H1 (cell line): Measurements from ENCODE around the gene MGAT5. TPM values are rescaled to one million over a fixed set of nuclear protein-coding genes. Genes with fewer than 3 reads are reported as not detected.

ENCODE experiments used
- CTCF ChIA-PET: fragments of 300-600 bp; sonication (Branson Sonifier 250); formaldehyde crosslinking; loops from one replicate; lab custom pipeline; 2021; ENCODE audit not compliant: partially characterized antibody; lab: Charles Lee
- POLR2A ChIA-PET: fragments of 300-600 bp; sonication (Branson Sonifier 250); formaldehyde crosslinking; loops from one replicate; lab custom pipeline; 2021; ENCODE audit warnings: inconsistent platforms; ENCODE audit not compliant: partially characterized antibody; lab: Charles Lee
- DNase-seq, 2 experiments: peaks; one replicate each; pipeline versions ENCODE4 v3.0.0 to v3.0.0-alpha.2; 2010 to 2022; ENCODE audit warnings: low spot score in 2 of 2, low read depth in 1 of 2, mixed read lengths in 1 of 2
- FAIRE-seq: peaks from 2 replicates; lab custom pipeline; 2011; peaks lifted over from hg19 to GRCh38; lab: Jason Lieb, UNC
- H2AFZ ChIP-seq: 2 replicates; pipeline ENCODE4 v1.8.1; 2012; ENCODE audit warnings: low read length, inconsistent platforms
- H2AK5ac ChIP-seq: 2 replicates; pipeline ENCODE4 v1.6.1; 2013; ENCODE audit warnings: low read depth, low read length
- H2BK120ac ChIP-seq: replicated peaks from 2 replicates; pipeline ENCODE3; 2013; ENCODE audit warnings: low read depth, low read length, inconsistent platforms
- H2BK12ac ChIP-seq: 2 replicates; pipeline ENCODE4 v1.6.1; 2013; ENCODE audit warnings: low read depth, low read length
- H2BK15ac ChIP-seq: 2 replicates; pipeline ENCODE4 v1.6.1; 2013; ENCODE audit warnings: low read length
- H2BK20ac ChIP-seq: 2 replicates; pipeline ENCODE4 v1.6.1; 2013; ENCODE audit warnings: low read length
- H2BK5ac ChIP-seq: 2 replicates; pipeline ENCODE4 v1.6.1; 2013; ENCODE audit warnings: low read depth, low read length
- H3K14ac ChIP-seq: 2 replicates; pipeline ENCODE4 v1.6.1; 2013; ENCODE audit warnings: inconsistent platforms; ENCODE audit not compliant: insufficient read length
- H3K18ac ChIP-seq: 2 replicates; pipeline ENCODE4 v1.6.1; 2013; ENCODE audit warnings: low read length; ENCODE audit errors: extremely low read depth
- H3K23ac ChIP-seq: 2 replicates; pipeline ENCODE4 v1.6.1; 2013; ENCODE audit warnings: inconsistent platforms; ENCODE audit not compliant: insufficient read length
- H3K23me2 ChIP-seq: 2 replicates; pipeline ENCODE4 v1.6.1; 2013; ENCODE audit warnings: low read depth, low read length
- H3K27ac ChIP-seq: 2 replicates; pipeline ENCODE4 v1.6.1; 2011; ENCODE audit warnings: low read depth, low read length, inconsistent platforms
- H3K27me3 ChIP-seq, 4 experiments: replicated peaks in 1 of 4; 1 replicate in 1 of 4; 2 replicates in 3 of 4; pipeline versions ENCODE4 v1.6.1 to v1.8.1; 2011 to 2013; ENCODE audit warnings: low read length in 3 of 4, mild to moderate bottlenecking in 3 of 4, inconsistent platforms in 2 of 4, mixed read lengths in 2 of 4, moderate library complexity in 1 of 4; ENCODE audit not compliant: control insufficient read depth in 3 of 4, insufficient read depth in 3 of 4; ENCODE audit errors: extremely low read depth in 1 of 4
- H3K36me3 ChIP-seq, 4 experiments: 2 replicates each; pipeline versions ENCODE4 v1.6.1 to v1.8.1; 2011 to 2013; ENCODE audit warnings: mild to moderate bottlenecking in 4 of 4, low read length in 3 of 4, moderate library complexity in 2 of 4, control low read depth in 1 of 4, inconsistent platforms in 1 of 4; ENCODE audit not compliant: insufficient read depth in 4 of 4, control insufficient read depth in 2 of 4
- H3K4ac ChIP-seq: replicated peaks from 2 replicates; pipeline ENCODE3; 2013; ENCODE audit warnings: low read length, low read depth, mixed read lengths, inconsistent platforms; ENCODE audit not compliant: insufficient read length
- H3K4me1 ChIP-seq, 4 experiments: replicated peaks in 1 of 4; 1 replicate in 1 of 4; 2 replicates in 3 of 4; pipeline versions ENCODE4 v1.6.1 to v1.8.1; 2011 to 2013; ENCODE audit warnings: low read length in 3 of 4, inconsistent platforms in 2 of 4, mixed read lengths in 1 of 4; ENCODE audit not compliant: insufficient read depth in 4 of 4, control insufficient read depth in 3 of 4
- H3K4me2 ChIP-seq, 2 experiments: 2 replicates each; pipeline versions ENCODE4 v1.6.1 to v1.8.1; 2011 to 2013; ENCODE audit warnings: low read depth in 2 of 2, low read length in 2 of 2, control low read depth in 1 of 2, inconsistent platforms in 1 of 2, mild to moderate bottlenecking in 1 of 2; ENCODE audit not compliant: insufficient read depth in 1 of 2
- H3K4me3 ChIP-seq, 4 experiments: fragments of 200-600, 300-600 bp in 1 of 4; sonication (generic), shearing (Covaris generic), sonication (Bioruptor Twin) in 1 of 4; 2 replicates each; pipeline versions ENCODE4 v1.5.1 to v1.8.1; 2011 to 2016; ENCODE audit warnings: low read length in 4 of 4, low read depth in 3 of 4, control low read depth in 2 of 4, inconsistent platforms in 2 of 4, mild to moderate bottlenecking in 2 of 4, mixed read lengths in 1 of 4, moderate library complexity in 1 of 4; ENCODE audit not compliant: insufficient read depth in 2 of 4; ENCODE audit errors: extremely low read depth in 1 of 4
- H3K56ac ChIP-seq: replicated peaks from 2 replicates; pipeline ENCODE3; 2013; ENCODE audit warnings: low read depth, mild to moderate bottlenecking, mixed read lengths, low read length, inconsistent platforms; ENCODE audit not compliant: insufficient read length
- H3K79me1 ChIP-seq: 2 replicates; pipeline ENCODE4 v1.6.1; 2013; ENCODE audit warnings: low read depth, low read length, control low read depth
- H3K79me2 ChIP-seq, 2 experiments: 2 replicates each; pipeline versions ENCODE4 v1.6.1 to v1.8.1; 2012 to 2013; ENCODE audit warnings: low read length in 2 of 2, mild to moderate bottlenecking in 2 of 2, inconsistent platforms in 1 of 2; ENCODE audit not compliant: insufficient read depth in 2 of 2, control insufficient read depth in 1 of 2
- H3K9ac ChIP-seq, 4 experiments: replicated peaks in 1 of 4; 1 replicate in 1 of 4; 2 replicates in 3 of 4; pipeline versions ENCODE4 v1.6.1 to v1.8.1; 2011 to 2013; ENCODE audit warnings: low read depth in 3 of 4, low read length in 3 of 4, control low read depth in 2 of 4, mild to moderate bottlenecking in 2 of 4, moderate library complexity in 2 of 4, inconsistent platforms in 1 of 4; ENCODE audit errors: extremely low read depth in 1 of 4
- H3K9me3 ChIP-seq, 2 experiments: 2 replicates each; pipeline versions ENCODE4 v1.6.1 to v1.8.1; 2012 to 2013; ENCODE audit warnings: mild to moderate bottlenecking in 2 of 2, moderate library complexity in 2 of 2, control low read depth in 1 of 2, inconsistent platforms in 1 of 2, low read depth in 1 of 2, low read length in 1 of 2, mixed read lengths in 1 of 2; ENCODE audit not compliant: insufficient read depth in 2 of 2
- H4K20me1 ChIP-seq, 2 experiments: replicated peaks in 1 of 2; 2 replicates each; pipeline versions ENCODE3 to v1.8.1; 2011 to 2013; ENCODE audit warnings: inconsistent platforms in 2 of 2, low read length in 2 of 2, mild to moderate bottlenecking in 1 of 2; ENCODE audit not compliant: insufficient read depth in 2 of 2, control insufficient read depth in 1 of 2
- H4K5ac ChIP-seq: 2 replicates; pipeline ENCODE4 v1.6.1; 2013; ENCODE audit warnings: low read length, low read depth, mixed read lengths, inconsistent platforms; ENCODE audit not compliant: insufficient read length
- H4K8ac ChIP-seq: 2 replicates; pipeline ENCODE4 v1.8.0; 2013; ENCODE audit warnings: mild to moderate bottlenecking, moderate library complexity, low read length, inconsistent platforms; ENCODE audit not compliant: insufficient read depth; ENCODE audit errors: extremely low read depth
- H4K91ac ChIP-seq: replicated peaks from 2 replicates; pipeline ENCODE3; 2013; ENCODE audit warnings: low read length, mixed read lengths, inconsistent platforms; ENCODE audit not compliant: insufficient read length
- KDM4A ChIP-seq: IDR thresholded peaks from one replicate; pipeline ENCODE4 v1.7.1; 2012; ENCODE audit warnings: low read depth, mild to moderate bottlenecking, moderate library complexity, low read length, inconsistent platforms; ENCODE audit not compliant: severe bottlenecking
- WGBS, 2 experiments: shearing (Covaris generic) in 1 of 2; methylation state at CpG; one replicate each; pipeline versions ENCODE4 v1.1.6 to v1.1.7; 2013 to 2015; ENCODE audit warnings: low lambda C conversion rate in 2 of 2, mixed read lengths in 2 of 2, inconsistent platforms in 1 of 2, low coverage in 1 of 2, missing lambda C conversion rate in 1 of 2; ENCODE audit not compliant: insufficient replicate concordance in 2 of 2, insufficient coverage in 1 of 2, insufficient read length in 1 of 2; ENCODE audit errors: extremely low coverage in 1 of 2, missing lambda C conversion rate in 1 of 2; 5-methylcytosine and 5-hydroxymethylcytosine counted together
- polyA plus RNA-seq, 7 experiments: library from polyadenylated mRNA; depleted of rRNA in 3 of 7; stranded (reverse) in 5 of 7; unstranded in 2 of 7; fragments of >200 nt in 5 of 7; fragments of 200-250 nt in 2 of 7; gene quantifications; 1 replicate in 5 of 7; 2 replicates in 1 of 7; 4 replicates in 1 of 7; pipeline versions ENCODE4 v1.2.1 to v1.2.3, GENCODE V29; 2011 to 2013; ENCODE audit warnings: missing spikeins in 2 of 7, mixed read lengths in 2 of 7
- total RNA-seq: library from RNA; stranded (reverse); fragmentation: NEBNext Ultra II Directional; extraction: Animal tissue kit (Norgen Biotek cat#: 25700); gene quantifications from 2 replicates; pipeline ENCODE4 v1.2.1, GENCODE V29; 2021

The MGAT5 gene
- total and polyA plus RNA-seq, 2 of the 8 experiments (the other 6 are each of a cell fraction or from before 2014, with no cell fraction given) = 11.2 to 49.2 TPM

DNA sequence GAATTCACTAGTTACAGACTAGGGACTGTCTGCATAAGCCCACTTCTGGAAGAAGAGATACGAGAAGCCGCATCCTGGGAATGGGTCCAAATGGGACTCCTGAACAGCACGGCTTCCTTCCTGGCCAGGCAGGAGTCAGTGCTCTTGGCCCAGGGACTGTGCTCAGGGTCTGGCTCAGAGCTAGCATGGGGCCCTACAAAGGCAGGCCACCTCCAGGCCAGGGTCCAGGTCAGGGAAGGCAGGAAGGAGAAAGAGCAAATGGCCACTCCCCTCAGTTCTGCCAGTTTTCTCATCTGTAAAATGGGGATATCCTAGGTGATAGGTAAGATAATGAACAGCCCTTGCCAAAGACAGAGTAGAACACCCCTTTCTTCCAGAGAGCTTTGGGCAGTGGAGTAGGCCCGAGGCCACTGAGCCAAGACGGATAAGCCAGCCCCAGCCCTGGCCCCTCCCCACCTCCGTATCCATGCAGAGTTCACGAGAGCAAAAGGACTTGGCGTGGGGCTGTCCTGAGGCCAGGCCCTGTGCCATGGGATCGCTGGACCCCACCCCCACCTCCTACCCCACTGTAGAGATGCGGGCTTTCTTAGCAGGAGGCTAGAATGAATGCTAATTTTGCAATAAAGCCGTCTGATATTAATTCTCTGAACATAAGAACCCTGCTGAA lies 190.1 kb downstream of the MGAT5 start:
- Histone ChIP-seq H3K23me2 (peaks cover 2% of the 10 kb centered on the region; the same call in 1 of the 2 replicates), H3K4me1 (no peaks in the 10 kb centered on the region; a peak in 1 of 7 replicates), H4K8ac (no peak overlapping the region), H3K18ac (no peak overlapping the region), H2BK120ac (no peak overlapping the region), H3K4me3 (no peak overlapping the region), H2BK20ac (no peak overlapping the region), H3K4ac (no peak overlapping the region), H3K56ac (no peak overlapping the region), H2AFZ (no peak overlapping the region), H3K14ac (no peak overlapping the region), H2BK5ac (no peak overlapping the region), H3K27ac (no peak overlapping the region), H3K79me2 (no peaks in the 10 kb centered on the region), H3K9me3 (no peaks in the 10 kb centered on the region), H3K27me3 (no peaks in the 10 kb centered on the region), H4K20me1 (peaks cover 0 to 1% of the 10 kb centered on the region in 2 experiments), H3K23ac (no peak overlapping the region), H3K9ac (no peak overlapping the region), H2AK5ac (no peak overlapping the region), H3K36me3 (no peaks in the 10 kb centered on the region; a peak in 1 of 8 replicates), H4K91ac (no peak overlapping the region), H2BK12ac (no peak overlapping the region), H4K5ac (no peak overlapping the region), H3K79me1 (no peaks in the 10 kb centered on the region), H3K4me2 (no peak overlapping the region), H2BK15ac (no peak overlapping the region)
- 93% methylated on average over 11 of the region's 11 CpGs; no CpG with 5 or more reads in 1 of the 2 experiments for WGBS, 2 experiments
- DNase-seq (no peak), FAIRE-seq (no peak)
- CTCF ChIA-PET = interaction anchor here (0.7 to 10.9 kb wide), 3 partner anchors 5 to 25 kb away, joined by 3 to 132 read pairs (median 3); no protein-coding TSS in a partner anchor
- POLR2A ChIA-PET = no interaction called here
- TF ChIP-seq KDM4A = no peak
